Neural crest cell (in vitro differentiated cells): Measurements from ENCODE around the gene NRG3. TPM values are rescaled to one million over a fixed set of nuclear protein-coding genes. Genes with fewer than 3 reads are reported as not detected.

ENCODE experiments used
- DNase-seq: peaks from one replicate; pipeline ENCODE4 v3.0.0; 2021; ENCODE audit warnings: low read depth, mixed read lengths, low spot score
- H3K27ac Mint-ChIP-seq: one replicate; pipeline ENCODE4 v1.8.0; 2021; ENCODE audit warnings: mild to moderate bottlenecking, mixed read lengths; ENCODE audit not compliant: unreplicated experiment
- H3K27me3 Mint-ChIP-seq: 2 replicates; pipeline ENCODE4 v1.8.0; 2021; ENCODE audit warnings: low read depth, mild to moderate bottlenecking, mixed read lengths
- H3K36me3 Mint-ChIP-seq: 2 replicates; pipeline ENCODE4 v1.8.0; 2021; ENCODE audit warnings: low read depth, mild to moderate bottlenecking, mixed read lengths
- H3K4me1 Mint-ChIP-seq: 2 replicates; pipeline ENCODE4 v1.8.0; 2021; ENCODE audit warnings: mixed read lengths
- H3K4me3 Mint-ChIP-seq: one replicate; pipeline ENCODE4 v1.8.0; 2021; ENCODE audit warnings: mild to moderate bottlenecking, mixed read lengths
- H3K9me3 Mint-ChIP-seq: 2 replicates; pipeline ENCODE4 v1.8.0; 2021; ENCODE audit warnings: mixed read lengths
- total RNA-seq: library from RNA; stranded (reverse); gene quantifications from 2 replicates; pipeline ENCODE4 v1.2.1, GENCODE V29; 2021
- TF ChIP-seq, protein P1 (sequence below): fragments of 200-600 bp; sonication (generic); conservative IDR thresholded peaks from 2 replicates; pipeline ENCODE4 v1.5.0; 2021; ENCODE audit warnings: antibody characterized with exemption, mild to moderate bottlenecking

The NRG3 gene
- total RNA-seq, 1 donor from 2014 or later, result 3.1 TPM

DNA sequence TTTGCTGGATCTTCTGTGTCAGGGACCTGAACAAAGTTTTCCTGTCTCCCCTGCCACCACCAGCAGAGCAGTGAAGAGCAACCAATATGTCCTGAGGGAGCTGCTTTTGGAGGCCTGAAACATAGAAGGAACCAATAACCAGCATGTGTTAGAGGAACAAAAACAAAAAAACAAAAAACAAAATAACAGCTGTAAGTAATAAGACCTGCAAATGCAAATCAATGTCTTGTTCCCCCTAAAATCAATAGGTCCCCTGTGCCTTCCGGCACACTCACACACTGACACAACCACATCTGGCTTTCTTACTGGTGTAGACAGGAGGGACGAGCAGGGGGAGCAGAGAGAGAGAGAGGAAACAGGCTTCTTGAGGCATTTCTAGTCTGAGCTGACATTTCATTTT lies 94.1 kb downstream of the NRG3 start:
- no peak for DNase-seq
- Mint-ChIP-seq H3K9me3 (no peaks in the 10 kb centered on the region), H3K4me3 (no peak overlapping the region), H3K36me3 (no peaks in the 10 kb centered on the region), H3K4me1 (no peaks in the 10 kb centered on the region), H3K27ac (no peak overlapping the region), H3K27me3 (no peaks in the 10 kb centered on the region)
- TF ChIP-seq, protein P1, sequence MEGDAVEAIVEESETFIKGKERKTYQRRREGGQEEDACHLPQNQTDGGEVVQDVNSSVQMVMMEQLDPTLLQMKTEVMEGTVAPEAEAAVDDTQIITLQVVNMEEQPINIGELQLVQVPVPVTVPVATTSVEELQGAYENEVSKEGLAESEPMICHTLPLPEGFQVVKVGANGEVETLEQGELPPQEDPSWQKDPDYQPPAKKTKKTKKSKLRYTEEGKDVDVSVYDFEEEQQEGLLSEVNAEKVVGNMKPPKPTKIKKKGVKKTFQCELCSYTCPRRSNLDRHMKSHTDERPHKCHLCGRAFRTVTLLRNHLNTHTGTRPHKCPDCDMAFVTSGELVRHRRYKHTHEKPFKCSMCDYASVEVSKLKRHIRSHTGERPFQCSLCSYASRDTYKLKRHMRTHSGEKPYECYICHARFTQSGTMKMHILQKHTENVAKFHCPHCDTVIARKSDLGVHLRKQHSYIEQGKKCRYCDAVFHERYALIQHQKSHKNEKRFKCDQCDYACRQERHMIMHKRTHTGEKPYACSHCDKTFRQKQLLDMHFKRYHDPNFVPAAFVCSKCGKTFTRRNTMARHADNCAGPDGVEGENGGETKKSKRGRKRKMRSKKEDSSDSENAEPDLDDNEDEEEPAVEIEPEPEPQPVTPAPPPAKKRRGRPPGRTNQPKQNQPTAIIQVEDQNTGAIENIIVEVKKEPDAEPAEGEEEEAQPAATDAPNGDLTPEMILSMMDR, result no peak

DNA sequence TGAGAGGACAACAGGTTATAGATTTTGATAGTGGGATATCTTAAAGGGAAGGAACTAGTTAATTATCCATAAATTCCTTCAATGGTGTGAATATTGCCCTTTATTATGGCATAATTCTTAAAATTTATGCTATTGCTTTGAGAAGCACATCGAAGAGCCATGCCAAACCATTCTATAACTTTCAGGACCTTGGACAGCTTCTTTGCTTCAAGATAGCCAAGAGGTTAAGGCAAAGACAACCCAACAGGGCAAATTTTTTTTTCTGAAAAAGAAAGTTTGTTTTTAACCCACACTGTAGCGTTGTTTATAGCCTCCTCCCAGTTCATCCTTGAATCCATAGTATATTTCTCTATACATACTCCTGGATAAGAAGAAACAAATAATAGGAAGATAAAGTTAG lies 103.2 kb downstream of the NRG3 start:
- Mint-ChIP-seq H3K4me3 (no peak overlapping the region), H3K27ac (no peak overlapping the region), H3K36me3 (no peaks in the 10 kb centered on the region), H3K4me1 (no peaks in the 10 kb centered on the region), H3K9me3 (no peaks in the 10 kb centered on the region), H3K27me3 (peaks cover 5% of the 10 kb centered on the region)
- TF ChIP-seq, protein P1, result no peak
- no peak for DNase-seq

DNA sequence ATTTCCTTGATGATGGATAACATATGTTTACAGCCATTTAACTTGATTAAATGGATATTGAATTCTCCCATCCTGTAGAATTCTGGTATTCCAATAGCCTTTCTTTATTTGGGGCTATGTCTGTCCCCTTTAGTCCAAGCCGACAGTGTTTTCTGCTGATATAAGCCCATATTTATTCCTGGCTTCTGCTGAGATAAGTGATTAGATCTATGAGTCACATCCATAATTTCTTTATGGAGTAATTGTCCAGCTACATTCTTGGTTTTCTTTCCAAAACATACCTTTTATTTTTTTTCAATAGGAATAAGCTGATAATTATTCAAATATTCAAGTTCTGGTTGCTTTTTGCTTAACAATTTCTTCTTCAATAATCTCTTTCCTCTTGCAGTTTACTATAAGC lies 106.7 kb downstream of the NRG3 start:
- Mint-ChIP-seq H3K27ac (no peak overlapping the region), H3K9me3 (no peaks in the 10 kb centered on the region), H3K27me3 (peaks cover 7% of the 10 kb centered on the region), H3K36me3 (no peaks in the 10 kb centered on the region), H3K4me3 (no peak overlapping the region), H3K4me1 (no peaks in the 10 kb centered on the region)
- no peak for DNase-seq
- TF ChIP-seq, protein P1, result no peak

DNA sequence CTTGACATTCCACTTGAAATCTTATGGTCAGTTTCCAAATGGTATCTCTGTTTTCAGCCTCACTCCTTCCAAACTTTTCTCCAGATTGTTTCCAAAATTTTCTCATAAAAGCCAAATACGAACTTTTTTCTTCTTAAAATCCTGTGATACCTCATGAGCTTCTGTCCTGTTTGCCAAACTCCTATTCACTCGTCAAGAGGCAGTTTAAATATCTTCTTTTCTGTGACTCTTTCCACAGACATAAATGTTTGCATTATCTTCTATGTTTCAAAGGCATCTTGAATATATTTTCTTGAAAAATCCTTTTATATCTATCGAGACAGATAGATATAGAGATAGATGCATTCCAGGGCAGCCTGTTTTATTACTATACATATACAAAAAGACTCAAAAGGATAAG lies 109.4 kb downstream of the NRG3 start:
- Mint-ChIP-seq H3K36me3 (no peaks in the 10 kb centered on the region), H3K27me3 (peaks cover 7% of the 10 kb centered on the region), H3K9me3 (no peaks in the 10 kb centered on the region), H3K4me3 (no peak overlapping the region), H3K27ac (no peak overlapping the region), H3K4me1 (no peaks in the 10 kb centered on the region)
- DNase-seq, result no peak
- TF ChIP-seq, protein P1, result no peak

DNA sequence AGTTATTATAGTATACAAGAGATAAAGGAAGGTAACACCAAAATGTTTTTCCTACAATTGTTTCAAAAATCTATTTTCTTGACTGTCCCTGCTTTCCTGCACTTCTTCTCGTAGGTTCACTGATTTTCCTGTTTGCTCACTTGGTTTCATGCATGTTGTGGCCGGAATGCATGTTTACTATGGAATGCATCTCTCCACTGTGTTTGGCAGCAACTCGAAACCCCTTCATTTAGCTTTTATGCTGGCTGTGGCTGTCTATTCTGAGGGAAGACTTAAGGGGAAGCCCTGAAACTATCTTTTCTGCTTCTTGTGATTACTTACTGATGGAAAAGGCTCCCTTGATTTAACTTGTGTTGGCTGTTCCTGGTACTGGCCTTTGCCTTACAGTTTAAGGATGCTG lies 120.3 kb downstream of the NRG3 start:
- DNase-seq, result no peak
- Mint-ChIP-seq H3K27me3 (no peaks in the 10 kb centered on the region), H3K27ac (no peak overlapping the region)

More for the DNA sequence above, 120.3 kb downstream of the NRG3 start:
- H3K36me3 Mint-ChIP-seq, result no peaks in the 10 kb centered on the region
- no peak overlapping the region for H3K4me3 Mint-ChIP-seq
- peaks cover 4% of the 10 kb centered on the region for H3K4me1 Mint-ChIP-seq
- H3K9me3 Mint-ChIP-seq, result no peaks in the 10 kb centered on the region
- TF ChIP-seq, protein P1, result no peak
